K562 (cell line): Measurements from ENCODE around the gene C2orf76. TPM values are rescaled to one million over a fixed set of nuclear protein-coding genes. Genes with fewer than 3 reads are reported as not detected.

Source experiments
- ATAC-seq: fragments of 200-7000 bp; cut with Tn5 transposase; 3 replicates; pipeline ENCODE4 v1.9.1; 2020; ENCODE audit warnings: moderate library complexity
- BruUV-seq: library from RNA; stranded (reverse); fragments of 400-500 nt; replicated peaks from 2 replicates; lab custom pipeline; 2021; lab: Mats Ljungman, UMichigan
- CTCF ChIA-PET: fragments of 300-600 bp; formaldehyde crosslinking; extraction: SDS; loops from one replicate; lab custom pipeline; 2021; ENCODE audit warnings: low intra/inter-chr PET ratio; lab: Yijun Ruan, JAX
- POLR2A ChIA-PET: fragments of 300-600, 350-650 bp; sonication (Branson Sonifier 250); formaldehyde crosslinking; extraction: SDS; loops from one replicate; lab custom pipeline; 2021; ENCODE audit warnings: antibody characterized with exemption, inconsistent platforms; lab: Yijun Ruan, JAX
- DNase-seq, 4 experiments: peaks; one replicate each; pipeline versions ENCODE4 v3.0.0 to v3.0.0-alpha.2; 2011 to 2018; ENCODE audit warnings: low spot score in 3 of 4, mixed read lengths in 3 of 4; ENCODE audit errors: extremely low read depth in 1 of 4
- FAIRE-seq: peaks from 2 replicates; lab custom pipeline; 2011; peaks lifted over from hg19 to GRCh38; lab: Jason Lieb, UNC
- H2AFZ ChIP-seq: 2 replicates; pipeline ENCODE4 v1.6.0; 2011; ENCODE audit warnings: low read depth, low read length, control low read depth, inconsistent platforms
- H3K27ac ChIP-seq: fragments of 200-600 bp; 3 replicates; pipeline ENCODE4 v1.8.0; 2011; ENCODE audit warnings: low read depth, mild to moderate bottlenecking, control low read depth, inconsistent platforms, low read length, moderate library complexity, mixed read lengths; ENCODE audit errors: extremely low read depth
- H3K27me3 ChIP-seq, 2 experiments: fragments of 300-600 bp in 1 of 2; 2 replicates in 1 of 2; 3 replicates in 1 of 2; pipeline versions ENCODE4 v1.6.0 to v1.8.0; 2011; ENCODE audit warnings: inconsistent platforms in 2 of 2, low read length in 2 of 2, mild to moderate bottlenecking in 1 of 2, mixed read lengths in 1 of 2, moderate library complexity in 1 of 2; ENCODE audit not compliant: control insufficient read depth in 2 of 2, insufficient read depth in 2 of 2
- H3K36me3 ChIP-seq: fragments of 300-600 bp; 3 replicates; pipeline ENCODE4 v1.8.0; 2011; ENCODE audit warnings: mild to moderate bottlenecking, low read length, inconsistent platforms; ENCODE audit not compliant: control insufficient read depth, insufficient read depth
- H3K4me1 ChIP-seq, 2 experiments: fragments of 200-600 bp in 1 of 2; replicated peaks in 1 of 2; 2 replicates in 1 of 2; 3 replicates in 1 of 2; pipeline versions ENCODE4 v1.5.1 to v1.8.0; 2011; ENCODE audit warnings: inconsistent platforms in 2 of 2, low read length in 2 of 2, mild to moderate bottlenecking in 1 of 2, mixed read lengths in 1 of 2, moderate library complexity in 1 of 2; ENCODE audit not compliant: control insufficient read depth in 2 of 2, insufficient read depth in 2 of 2
- H3K4me2 ChIP-seq: 2 replicates; pipeline ENCODE4 v1.6.1; 2011; ENCODE audit warnings: low read length, control low read depth, inconsistent platforms, mixed read lengths; ENCODE audit not compliant: insufficient read depth
- H3K4me3 ChIP-seq: fragments of 200-600 bp; sonication (generic), shearing (Covaris generic); 2 replicates; pipeline ENCODE4 v1.5.1; 2016; ENCODE audit warnings: control low read depth, inconsistent platforms
- H3K79me2 ChIP-seq: fragments of 200-600 bp; 3 replicates; pipeline ENCODE4 v1.8.0; 2011; ENCODE audit warnings: low read length, inconsistent platforms; ENCODE audit not compliant: control insufficient read depth, insufficient read depth
- H3K9ac ChIP-seq, 2 experiments: 2 replicates each; pipeline versions ENCODE4 v1.6.0 to v1.6.1; 2011; ENCODE audit warnings: low read depth in 2 of 2, low read length in 2 of 2, control low read depth in 1 of 2, inconsistent platforms in 1 of 2, mild to moderate bottlenecking in 1 of 2, mixed read lengths in 1 of 2; ENCODE audit not compliant: insufficient read depth in 1 of 2
- H3K9me1 ChIP-seq: one replicate; pipeline ENCODE4 v1.6.0; 2011; ENCODE audit warnings: inconsistent platforms, mild to moderate bottlenecking, low read length, moderate library complexity; ENCODE audit not compliant: control insufficient read depth, insufficient read depth
- H3K9me3 ChIP-seq: replicated peaks from 2 replicates; pipeline ENCODE4 v1.5.1; 2011; ENCODE audit warnings: low read depth, low read length, inconsistent platforms; ENCODE audit not compliant: control insufficient read depth, insufficient read depth
- H4K20me1 ChIP-seq: replicated peaks from 2 replicates; pipeline ENCODE4 v1.6.1; 2011; ENCODE audit warnings: low read length, inconsistent platforms, mixed read lengths; ENCODE audit not compliant: control insufficient read depth, insufficient read depth
- CEBPZ ChIP-seq: fragments of 150-350 bp; IDR thresholded peaks from 2 replicates; pipeline ENCODE4 v1.6.1; 2014; ENCODE audit warnings: low read depth, mild to moderate bottlenecking, low read length, borderline replicate concordance
- CHD2 ChIP-seq: IDR thresholded peaks from 2 replicates; pipeline ENCODE4 v1.6.1; 2011; ENCODE audit warnings: low read depth, low read length
- EZH2 ChIP-seq: IDR thresholded peaks from 2 replicates; pipeline ENCODE4 v1.6.1; 2012; ENCODE audit warnings: low read depth, mild to moderate bottlenecking, inconsistent platforms, low read length, borderline replicate concordance
- MAFK ChIP-seq: IDR thresholded peaks from 2 replicates; pipeline ENCODE4 v1.6.1; 2011; ENCODE audit warnings: low read length, improper control_type of control experiment
- NBN ChIP-seq: fragments of 450-650 bp; IDR thresholded peaks from 2 replicates; pipeline ENCODE4 v1.6.1; 2016; ENCODE audit warnings: low read depth, mild to moderate bottlenecking
- NUFIP1 ChIP-seq: fragments of 450-650 bp; IDR thresholded peaks from 2 replicates; pipeline ENCODE4 v1.6.1; 2018; ENCODE audit not compliant: partially characterized antibody
- PTTG1 ChIP-seq: fragments of 450-650 bp; IDR thresholded peaks from 2 replicates; pipeline ENCODE4 v1.6.1; 2016; ENCODE audit warnings: low read depth, mild to moderate bottlenecking, missing genetic modification characterization, missing compliant biosample characterization
- SAFB ChIP-seq: fragments of 200-400 bp; formaldehyde crosslinking; IDR thresholded peaks from 2 replicates; pipeline ENCODE4 v1.6.1; 2017; ENCODE audit warnings: low read depth, low read length, borderline replicate concordance
- ZNF41 ChIP-seq: fragments of 250-450 bp; sonication (Bioruptor Pico); conservative IDR thresholded peaks from 2 replicates; pipeline ENCODE4 v1.4.0; 2020; ENCODE audit warnings: mild to moderate bottlenecking
- ZNF445 ChIP-seq: fragments of 250-450 bp; sonication (Bioruptor Pico); IDR thresholded peaks from 2 replicates; pipeline ENCODE4 v1.4.0; 2020; ENCODE audit warnings: low read depth, mild to moderate bottlenecking, moderate library complexity
- ZNF655 ChIP-seq: fragments of 250-450 bp; sonication (Bioruptor Pico); IDR thresholded peaks from 2 replicates; pipeline ENCODE4 v1.5.0; 2021
- WGBS: fragments of 100-300 bp; shearing (Covaris generic); methylation state at CpG from one replicate; pipeline ENCODE4 v1.1.6; 2016; ENCODE audit warnings: low coverage, mixed read lengths; ENCODE audit not compliant: insufficient coverage; ENCODE audit errors: missing lambda C conversion rate; 5-methylcytosine and 5-hydroxymethylcytosine counted together
- in situ Hi-C: fragments of 300-500 bp; cut with MboI; formaldehyde crosslinking; loops from 4 replicates; pipeline ENCODE4 v1.15.0; 2018; ENCODE audit warnings: inconsistent platforms, mixed read lengths
- intact Hi-C: fragments of 100-400 bp; cut with micrococcal nuclease; formaldehyde crosslinking; loops from 2 replicates; pipeline ENCODE4 v1.14.2; 2022
- polyA plus RNA-seq, 8 experiments: library from polyadenylated mRNA; depleted of rRNA in 4 of 8; stranded (reverse) in 5 of 8; unstranded in 3 of 8; fragments of >200 nt; fragmentation: Nextera tagmentation in 2 of 8; fragmentation: Illumina TruSeq in 1 of 8; extraction: Ambion mirVana in 2 of 8; extraction: Trizol in 1 of 8; gene quantifications; 2 replicates each; pipeline versions ENCODE4 v1.2.1 to v1.2.3, GENCODE V29; 2011 to 2014; ENCODE audit warnings: inconsistent platforms in 1 of 8, missing spikeins in 1 of 8
- total RNA-seq, 7 experiments: library from RNA; depleted of rRNA in 6 of 7; stranded (reverse); fragments of >200 nt in 6 of 7; fragmentation: Illumina TruSeq in 2 of 7; extraction: Trizol in 2 of 7; gene quantifications; 2 replicates each; pipeline versions ENCODE4 v1.2.1 to v1.2.3, GENCODE V29; 2011 to 2021; ENCODE audit warnings: low replicate concordance in 1 of 7

The C2orf76 gene
- total and polyA plus RNA-seq, 9 of the 15 experiments (the other 6 are each of a cell fraction or from before 2014, with no cell fraction given) = 4.8 to 26.2 (median 14.5) TPM

GRCh38 chr2:119278946-119279345 lies 87.7 kb downstream of the C2orf76 start:
- H4K20me1 ChIP-seq = no peaks in the 10 kb centered on the region
- H3K36me3 ChIP-seq = no peaks in the 10 kb centered on the region
- no peak overlapping the region for H3K9ac ChIP-seq
- no peaks in the 10 kb centered on the region for H3K9me1 ChIP-seq
- H3K4me1 ChIP-seq = no peaks in the 10 kb centered on the region; a peak in 2 of 5 replicates
- FAIRE-seq (no peak), DNase-seq (no peak), ATAC-seq (no peak)
- BruUV-seq = no TSS peak
- intact Hi-C loops (no loop called here), in situ Hi-C loops (loop anchor here (25.0 kb wide), 2 partner anchors 267 to 392 kb away; no protein-coding TSS in a partner anchor)
- H3K79me2 ChIP-seq = no peaks in the 10 kb centered on the region
- ChIA-PET POLR2A (no interaction called here), CTCF (no interaction called here)
- H3K27ac ChIP-seq = no peak overlapping the region
- H3K4me3 ChIP-seq = no peak overlapping the region
- H2AFZ ChIP-seq = no peak overlapping the region
- 17% methylated on average over 6 of the region's 6 CpGs for WGBS
- no peaks in the 10 kb centered on the region for H3K9me3 ChIP-seq
- peaks cover 14 to 19% of the 10 kb centered on the region in 2 experiments; a peak in 3 of 5 replicates for H3K27me3 ChIP-seq
- no peak overlapping the region for H3K4me2 ChIP-seq
- TF ChIP-seq CHD2 (no peak), CEBPZ (no peak), NUFIP1 (no peak), SAFB (no peak), ZNF655 (CRISPR knock-in tag) (no peak), ZNF445 (CRISPR knock-in tag) (no peak), PTTG1 (tag) (no peak), NBN (no peak), MAFK (no peak), EZH2 (no peak), ZNF41 (no peak)
